Measurements from ENCODE around the gene SLC5A10. TPM values are rescaled to one million over a fixed set of nuclear protein-coding genes. Genes with fewer than 3 reads are reported as not detected.

Gene SLC5A10
- total RNA-seq, 2 experiments from 2014 or later = not detected

DNA sequence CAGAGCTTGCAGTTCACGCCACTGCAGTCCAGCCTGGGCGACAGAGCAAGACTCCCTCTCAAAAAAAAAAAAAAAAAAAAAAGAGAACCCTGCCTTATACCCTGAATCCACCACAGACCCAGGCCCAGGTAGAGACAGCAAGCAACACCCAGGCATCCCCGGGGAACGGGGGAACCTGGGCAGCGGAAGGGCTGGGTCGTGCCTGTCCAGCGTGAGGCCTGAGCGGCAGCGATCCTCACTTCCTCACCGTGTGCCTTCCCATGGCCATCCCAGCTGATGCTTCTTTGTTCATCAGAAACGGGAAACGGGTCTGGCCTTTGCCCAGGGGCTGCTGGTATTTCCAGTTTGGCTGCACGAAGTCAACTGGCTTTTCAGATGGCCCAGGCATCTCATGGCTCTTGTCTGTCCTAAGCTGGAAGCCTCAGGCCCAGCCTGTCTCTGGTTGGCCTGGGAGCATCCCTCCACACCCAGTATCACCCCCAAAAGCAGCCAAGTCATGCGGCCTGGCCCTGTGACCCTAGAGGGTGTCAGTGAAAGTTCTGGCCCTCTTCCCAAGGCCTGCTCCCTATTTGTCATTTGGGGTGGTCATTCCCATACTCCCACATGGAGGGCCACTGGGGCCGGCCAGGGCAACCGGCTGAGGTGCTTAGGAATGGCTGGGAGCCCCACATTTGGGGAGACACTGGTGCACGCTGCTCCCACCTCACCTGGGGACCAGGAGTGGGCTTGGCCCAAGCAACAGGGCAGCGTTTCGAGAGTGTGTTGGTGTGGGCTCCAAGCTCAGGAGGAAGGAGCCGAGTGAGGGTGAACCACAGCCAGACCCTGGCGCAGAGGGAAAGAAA is 32.5 kb downstream of the SLC5A10 start:
- ChIA-PET CTCF (interaction anchor here (1.2 to 1.8 kb wide), 2 partner anchors 24 to 30 kb away, joined by 3 to 9 read pairs; no protein-coding TSS in a partner anchor), POLR2A (no interaction called here)
- H3K36me3 Mint-ChIP-seq (ENCODE audit: low read depth) = peaks cover 3% of the 10 kb centered on the region
- no peak overlapping the region for H3K27ac Mint-ChIP-seq
- no peaks in the 10 kb centered on the region for H3K9me3 Mint-ChIP-seq
- no peak overlapping the region for H3K4me3 Mint-ChIP-seq
- no peak for DNase-seq
- no peaks in the 10 kb centered on the region for H3K27me3 Mint-ChIP-seq
- no peaks in the 10 kb centered on the region for H3K4me1 Mint-ChIP-seq

DNA sequence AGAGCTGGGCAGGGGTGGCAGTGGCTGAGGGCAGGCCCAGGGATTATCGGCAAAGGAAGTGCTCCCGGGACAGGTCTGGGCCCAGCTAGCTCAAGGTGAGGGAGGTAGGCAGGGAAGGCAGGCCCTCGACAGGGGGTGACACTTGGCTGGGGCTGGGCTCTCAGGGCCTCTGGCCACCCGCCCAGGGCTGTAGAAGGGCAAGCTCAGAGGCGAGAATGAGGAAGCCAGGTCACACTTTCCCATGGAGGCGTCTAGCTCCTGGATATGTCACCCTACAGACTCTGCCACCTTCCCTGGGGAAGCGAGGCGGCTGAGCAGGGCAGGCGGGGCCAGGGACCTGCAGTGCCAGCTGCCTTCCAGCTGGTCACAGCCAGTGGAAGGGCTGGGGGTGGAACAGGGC is 33.5 kb downstream of the SLC5A10 start:
- ChIA-PET CTCF (interaction anchor here (1.2 to 1.8 kb wide), 2 partner anchors 24 to 31 kb away, joined by 3 to 9 read pairs; no protein-coding TSS in a partner anchor), POLR2A (no interaction called here)
- no peaks in the 10 kb centered on the region for H3K27me3 Mint-ChIP-seq
- no peak overlapping the region for H3K4me3 Mint-ChIP-seq
- no peak overlapping the region for H3K27ac Mint-ChIP-seq
- no peak for DNase-seq
- peaks cover 3% of the 10 kb centered on the region for H3K36me3 Mint-ChIP-seq (ENCODE audit: low read depth)
- no peaks in the 10 kb centered on the region for H3K9me3 Mint-ChIP-seq
- H3K4me1 Mint-ChIP-seq = no peaks in the 10 kb centered on the region

DNA sequence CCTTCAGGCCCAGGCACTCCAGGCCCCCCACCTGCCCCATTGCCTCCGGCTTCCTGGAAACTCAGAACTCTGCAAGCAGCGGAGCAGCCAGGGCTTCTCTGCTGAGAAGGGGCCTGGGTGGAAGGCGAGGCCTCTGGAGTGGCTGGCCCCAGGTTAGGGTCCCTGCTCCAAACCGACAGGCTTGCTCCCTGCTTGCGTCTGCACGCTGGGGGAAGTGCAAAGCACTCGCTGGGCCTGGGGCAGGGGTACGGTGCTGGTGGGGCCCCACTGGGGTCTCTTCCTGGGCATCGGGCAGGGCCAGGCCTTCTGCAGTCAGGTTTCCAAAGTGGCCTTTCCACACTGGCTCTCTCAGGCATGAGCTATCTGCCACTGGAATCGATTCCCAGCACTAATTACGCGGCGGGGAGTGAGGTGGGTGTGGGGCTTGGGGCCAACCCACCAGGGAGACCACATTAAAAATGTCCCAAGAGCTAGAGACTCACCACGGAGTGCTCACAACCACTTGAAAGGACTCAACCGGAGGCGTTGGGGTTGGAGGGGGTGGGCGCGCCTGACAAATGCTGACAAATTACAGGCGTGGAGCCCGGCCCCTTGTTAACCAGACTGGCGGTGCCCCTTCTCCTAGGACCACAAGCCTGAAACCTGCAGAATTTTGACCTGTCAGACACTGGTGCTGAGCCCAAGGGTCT is 34.7 kb downstream of the SLC5A10 start:
- H3K36me3 Mint-ChIP-seq (ENCODE audit: low read depth) = peaks cover 3% of the 10 kb centered on the region
- CTCF ChIA-PET = no interaction called here
- no peaks in the 10 kb centered on the region for H3K4me1 Mint-ChIP-seq
- no peaks in the 10 kb centered on the region for H3K9me3 Mint-ChIP-seq
- H3K27ac Mint-ChIP-seq = no peak overlapping the region
- DNase-seq = no peak
- POLR2A ChIA-PET = interaction anchor here (1.0 kb wide), 1 partner anchor 11 kb away, joined by 3 read pairs; no protein-coding TSS in a partner anchor
- no peaks in the 10 kb centered on the region for H3K27me3 Mint-ChIP-seq
- H3K4me3 Mint-ChIP-seq = no peak overlapping the region

DNA sequence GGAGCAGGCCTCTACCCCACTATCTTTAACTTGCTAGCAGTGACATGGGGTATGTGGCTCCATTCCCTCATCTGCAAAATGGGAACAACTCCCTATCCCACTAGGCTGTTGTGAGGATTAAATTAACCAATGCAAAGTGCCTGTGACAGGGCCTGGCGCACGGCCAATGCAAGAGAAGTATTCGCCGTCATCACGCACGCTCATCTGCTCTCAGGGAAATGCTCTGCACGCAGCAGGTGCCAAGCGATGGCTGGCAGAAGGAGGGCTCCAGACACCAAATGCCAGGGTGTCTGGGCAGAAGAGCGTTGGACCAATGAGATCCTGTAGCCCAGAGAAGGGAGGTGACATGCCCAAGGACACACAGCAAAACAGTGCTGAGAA is 35.3 kb downstream of the SLC5A10 start:
- Mint-ChIP-seq H3K27me3 (no peaks in the 10 kb centered on the region), H3K9me3 (no peaks in the 10 kb centered on the region), H3K27ac (no peak overlapping the region), H3K4me3 (no peak overlapping the region), H3K4me1 (no peaks in the 10 kb centered on the region), H3K36me3 (ENCODE audit: low read depth) (peaks cover 3% of the 10 kb centered on the region)
- CTCF ChIA-PET = no interaction called here
- no peak for DNase-seq
- POLR2A ChIA-PET = interaction anchor here (1.0 kb wide), 1 partner anchor 10 kb away, joined by 3 read pairs; no protein-coding TSS in a partner anchor

DNA sequence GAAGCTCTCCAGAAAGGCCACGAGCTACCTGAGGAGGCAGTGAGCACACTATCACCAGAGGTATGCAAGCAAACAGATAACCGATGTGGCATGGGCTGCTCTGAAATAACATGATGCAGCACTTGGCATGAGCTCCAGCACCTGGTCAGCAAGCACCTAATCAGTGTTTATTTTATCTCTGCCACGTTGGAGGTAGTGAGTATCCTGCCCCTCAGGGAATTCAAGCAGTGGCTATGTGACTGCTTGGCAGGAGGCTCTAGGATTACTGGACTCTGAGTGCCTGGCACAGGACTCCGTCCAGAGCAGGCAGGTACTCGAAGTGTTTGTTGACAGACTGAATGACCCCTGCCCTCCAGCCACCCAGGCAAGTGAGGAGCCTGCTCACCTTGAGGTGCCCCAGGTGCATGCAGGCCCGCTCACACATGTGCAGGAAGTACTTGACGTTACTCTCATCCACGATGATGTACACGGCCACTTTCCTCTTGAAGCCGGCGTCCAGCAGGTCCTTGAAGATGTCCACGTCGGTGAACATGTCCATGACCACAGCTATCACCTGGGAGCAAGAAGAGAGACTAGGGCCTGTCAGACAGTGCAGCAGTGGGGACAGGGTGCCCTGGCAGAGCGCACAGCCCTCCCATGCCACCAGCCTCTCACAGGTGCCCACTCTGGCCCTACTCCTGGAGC is 36.0 kb downstream of the SLC5A10 start:
- H3K9me3 Mint-ChIP-seq = no peaks in the 10 kb centered on the region
- H3K4me3 Mint-ChIP-seq = no peak overlapping the region
- H3K4me1 Mint-ChIP-seq = peaks cover 6% of the 10 kb centered on the region
- ChIA-PET CTCF (no interaction called here), POLR2A (interaction anchor here (1.0 kb wide), 1 partner anchor 10 kb away, joined by 3 read pairs; no protein-coding TSS in a partner anchor)
- H3K27ac Mint-ChIP-seq = no peak overlapping the region
- no peak for DNase-seq
- peaks cover 3% of the 10 kb centered on the region for H3K36me3 Mint-ChIP-seq (ENCODE audit: low read depth)
- no peaks in the 10 kb centered on the region for H3K27me3 Mint-ChIP-seq

DNA sequence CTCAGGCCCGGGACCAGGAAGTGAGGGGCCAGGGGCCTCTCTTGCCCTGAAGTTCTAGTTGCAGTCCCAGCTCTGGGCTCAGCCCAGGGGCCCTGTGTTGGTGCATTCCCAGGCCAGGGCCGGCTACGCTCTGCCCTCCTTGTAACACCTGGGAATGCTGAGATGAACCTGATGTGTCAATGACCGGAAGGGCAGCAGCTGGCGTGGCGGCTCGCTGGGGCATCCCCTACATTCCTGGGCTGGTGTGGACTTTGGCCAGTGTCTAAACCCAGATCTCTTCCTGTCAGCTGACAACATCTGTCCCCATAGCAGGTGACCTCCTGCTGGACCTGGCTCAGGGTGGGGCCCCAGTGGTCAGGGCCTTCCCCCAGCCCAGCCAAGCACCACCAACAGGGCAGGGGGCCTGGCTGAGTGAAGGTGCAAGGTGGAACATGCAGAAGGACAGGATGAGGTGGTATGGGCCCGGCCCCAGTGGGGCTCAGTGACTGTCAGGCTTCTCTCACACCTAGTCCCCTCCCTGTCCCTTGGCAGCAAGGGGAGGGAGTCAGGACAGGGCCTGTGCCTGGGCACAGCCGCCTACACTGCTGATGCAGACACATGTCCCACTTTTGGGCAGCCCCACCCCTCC is 36.7 kb downstream of the SLC5A10 start:
- Mint-ChIP-seq H3K36me3 (ENCODE audit: low read depth) (peaks cover 6% of the 10 kb centered on the region), H3K27me3 (no peaks in the 10 kb centered on the region), H3K4me3 (no peak overlapping the region), H3K4me1 (peaks cover 13% of the 10 kb centered on the region), H3K27ac (no peak overlapping the region), H3K9me3 (no peaks in the 10 kb centered on the region)
- ChIA-PET POLR2A (no interaction called here), CTCF (no interaction called here)
- DNase-seq = no peak

DNA sequence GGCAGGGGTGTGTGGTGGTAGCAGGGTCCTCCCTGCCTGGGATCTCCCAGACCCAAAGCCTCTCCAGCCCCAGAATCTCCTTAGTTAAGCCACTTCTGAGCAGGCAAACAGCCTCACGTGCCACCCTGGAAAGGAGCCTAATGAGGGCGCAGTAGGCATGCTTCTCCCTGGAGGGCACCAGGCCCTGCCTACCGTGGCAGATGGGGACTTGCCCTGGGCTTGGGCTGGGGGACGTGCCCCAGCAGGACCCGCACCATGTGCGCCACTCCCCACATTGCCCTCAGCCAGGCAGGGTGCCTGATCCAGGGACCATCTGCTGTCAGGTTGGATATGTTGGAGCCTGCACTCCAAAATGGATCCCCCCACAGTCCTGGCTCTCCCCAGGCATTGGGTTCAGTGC is 38.4 kb downstream of the SLC5A10 start:
- no peak overlapping the region for H3K4me3 Mint-ChIP-seq
- peaks cover 15% of the 10 kb centered on the region for H3K36me3 Mint-ChIP-seq (ENCODE audit: low read depth)
- no peaks in the 10 kb centered on the region for H3K27me3 Mint-ChIP-seq
- CTCF ChIA-PET = interaction anchor here (0.7 kb wide), 1 partner anchor 29 kb away, joined by 3 read pairs; no protein-coding TSS in a partner anchor
- H3K4me1 Mint-ChIP-seq = peaks cover 15% of the 10 kb centered on the region
- POLR2A ChIA-PET = interaction anchor here (0.5 to 3.6 kb wide), 2 partner anchors 13 to 112 kb away, joined by 3 to 19 read pairs; partner anchors contain the start of gene FAM83G
- no peak overlapping the region for H3K27ac Mint-ChIP-seq
- peaks cover 6% of the 10 kb centered on the region for H3K9me3 Mint-ChIP-seq
- DNase-seq = no peak

DNA sequence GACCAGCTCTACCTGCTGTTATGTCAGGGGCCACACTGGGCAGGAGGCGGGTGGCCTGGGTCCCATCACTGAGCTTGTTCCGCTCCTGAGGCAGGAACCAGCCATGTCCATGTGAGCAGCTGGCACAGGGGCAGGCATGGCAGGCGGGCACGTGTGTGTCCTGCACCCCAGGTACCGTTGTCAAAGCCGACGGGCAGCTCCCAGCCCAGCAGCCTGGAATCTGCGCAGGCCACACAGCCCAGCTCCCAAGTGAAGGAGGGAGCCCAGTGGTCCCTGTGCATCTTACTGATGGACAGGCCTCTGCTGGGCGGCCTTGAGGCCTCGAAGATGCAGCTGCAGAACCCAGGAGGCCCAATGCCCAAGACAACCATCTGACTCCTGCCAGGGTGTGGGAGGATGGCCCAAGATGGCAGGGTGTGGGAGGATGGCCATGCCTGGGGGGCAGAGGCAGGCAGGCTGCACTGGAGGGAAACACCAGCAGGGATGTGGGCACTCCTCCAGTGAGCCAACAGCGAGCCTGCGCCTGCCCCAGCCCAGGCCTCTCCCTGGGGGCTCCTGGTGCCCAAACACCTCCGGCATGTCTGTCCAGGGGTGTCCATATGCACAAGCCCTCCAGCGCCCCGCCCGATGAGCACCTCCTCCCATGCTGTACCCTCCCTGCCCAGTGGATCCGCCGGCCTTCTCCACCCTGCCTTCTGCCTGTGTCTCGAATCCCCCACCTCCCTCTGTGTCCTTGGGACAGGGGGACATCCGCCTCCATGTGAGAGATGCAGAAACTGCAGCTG is 39.8 kb downstream of the SLC5A10 start:
- Mint-ChIP-seq H3K27ac (no peak overlapping the region), H3K4me1 (peaks cover 15% of the 10 kb centered on the region), H3K4me3 (no peak overlapping the region), H3K9me3 (peaks cover 13% of the 10 kb centered on the region), H3K36me3 (ENCODE audit: low read depth) (peaks cover 24% of the 10 kb centered on the region), H3K27me3 (no peaks in the 10 kb centered on the region)
- ChIA-PET POLR2A (interaction anchor here (1.1 to 3.6 kb wide), 2 partner anchors 11 to 91 kb away, joined by 3 to 19 read pairs; partner anchors contain the start of gene FAM83G), CTCF (interaction anchor here (1.2 kb wide), 1 partner anchor 31 kb away, joined by 3 read pairs; no protein-coding TSS in a partner anchor)
- DNase-seq = no peak

DNA sequence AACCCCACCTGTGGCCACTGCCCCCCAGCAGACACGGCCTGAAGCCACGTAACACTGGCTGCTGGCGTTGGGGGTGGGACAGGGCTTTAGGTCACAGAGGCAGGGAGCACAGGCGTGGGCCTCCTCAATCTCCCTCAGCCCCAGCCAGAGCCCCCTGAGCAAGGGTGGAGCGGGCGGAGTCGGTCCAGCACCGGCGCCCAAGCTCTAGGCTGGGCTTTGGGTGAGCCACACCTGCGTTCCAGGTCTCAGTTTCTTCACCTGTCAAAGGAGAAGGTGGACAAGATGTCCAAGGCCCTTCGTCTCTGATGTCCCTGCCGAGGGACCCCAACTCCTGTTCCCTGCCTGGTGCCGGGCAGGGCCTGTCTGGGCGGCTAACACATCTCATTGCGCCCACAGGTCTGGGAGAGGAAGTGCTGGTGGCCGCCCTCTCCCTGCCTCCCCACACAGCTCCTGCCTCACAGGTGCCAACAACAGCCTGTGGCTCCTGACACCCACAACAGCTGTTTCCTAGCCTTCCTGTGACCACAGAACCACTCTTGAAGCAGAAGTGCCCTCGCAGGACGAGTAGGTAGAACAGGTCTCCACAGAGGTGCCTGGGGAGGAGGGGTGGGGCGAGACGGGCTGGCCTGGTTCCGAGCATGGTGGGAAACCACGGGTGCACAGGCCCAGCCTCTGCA is 40.6 kb downstream of the SLC5A10 start:
- Mint-ChIP-seq H3K9me3 (peaks cover 15% of the 10 kb centered on the region), H3K4me1 (peaks cover 15% of the 10 kb centered on the region), H3K27ac (no peak overlapping the region), H3K27me3 (no peaks in the 10 kb centered on the region), H3K4me3 (no peak overlapping the region), H3K36me3 (ENCODE audit: low read depth) (peaks cover 29% of the 10 kb centered on the region)
- CTCF ChIA-PET = interaction anchor here (1.2 kb wide), 1 partner anchor 31 kb away, joined by 3 read pairs; no protein-coding TSS in a partner anchor
- DNase-seq = peak; percentile 50
- POLR2A ChIA-PET = interaction anchor here (1.1 to 3.6 kb wide), 2 partner anchors 10 to 92 kb away, joined by 3 to 19 read pairs; partner anchors contain the start of gene FAM83G

DNA sequence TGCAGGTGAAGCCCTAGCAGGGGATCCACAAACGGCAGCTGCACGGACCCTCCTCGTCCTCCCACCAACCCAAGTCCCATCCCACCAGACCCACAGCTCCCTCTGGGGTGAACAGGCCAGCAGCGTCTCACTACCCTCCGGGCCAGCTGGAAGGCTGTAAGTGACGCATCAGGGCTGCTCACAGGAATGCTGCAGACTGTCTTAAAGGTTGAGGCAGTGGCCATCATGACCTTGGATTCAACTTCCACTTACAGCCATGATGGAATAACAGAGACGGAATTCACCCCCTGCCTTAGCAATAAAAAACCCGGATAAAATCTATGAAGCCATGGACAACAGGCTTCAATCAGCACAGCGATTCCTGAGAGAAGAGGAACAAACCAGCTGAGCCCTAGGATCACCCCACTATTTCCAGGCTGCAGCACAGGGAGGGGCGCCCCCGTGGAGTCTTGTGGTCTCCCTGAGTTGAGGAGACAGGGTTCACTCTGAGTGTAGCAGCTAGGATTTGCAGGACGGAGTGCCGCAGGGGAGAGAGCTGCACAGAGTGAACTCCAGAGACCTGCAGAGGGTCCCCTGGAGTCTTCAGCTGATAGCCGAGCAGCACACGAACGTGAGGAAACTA is 42.1 kb downstream of the SLC5A10 start:
- Mint-ChIP-seq H3K4me3 (no peak overlapping the region), H3K27me3 (no peaks in the 10 kb centered on the region), H3K36me3 (ENCODE audit: low read depth) (peaks cover 28% of the 10 kb centered on the region), H3K27ac (no peak overlapping the region), H3K9me3 (peaks cover 15% of the 10 kb centered on the region), H3K4me1 (peaks cover 15% of the 10 kb centered on the region)
- no peak for DNase-seq
- ChIA-PET POLR2A (interaction anchor here (3.6 kb wide), 1 partner anchor 9 kb away, joined by 19 read pairs; the partner anchor contains the start of gene FAM83G), CTCF (no interaction called here)

DNA sequence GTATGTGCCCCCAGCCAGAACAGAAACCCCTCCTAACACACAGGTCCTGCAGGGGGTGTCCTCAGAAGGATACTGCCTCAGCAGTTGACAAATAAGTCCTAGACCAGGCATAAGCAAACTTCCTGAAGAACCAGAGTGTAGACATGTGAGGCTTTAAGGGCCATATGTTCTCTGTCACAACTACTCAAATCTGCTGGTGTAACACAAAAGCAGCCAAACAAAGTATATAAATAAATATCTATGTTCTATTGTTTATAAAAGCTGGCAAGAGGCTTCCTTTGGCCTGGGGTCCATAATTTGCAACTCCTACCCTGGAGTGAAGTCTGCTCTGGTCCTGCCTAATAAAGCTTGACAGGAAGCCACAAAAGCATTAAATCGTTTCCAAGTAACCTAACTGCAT is 42.7 kb downstream of the SLC5A10 start:
- peaks cover 28% of the 10 kb centered on the region for H3K36me3 Mint-ChIP-seq (ENCODE audit: low read depth)
- CTCF ChIA-PET = no interaction called here
- H3K27ac Mint-ChIP-seq = no peak overlapping the region
- no peaks in the 10 kb centered on the region for H3K27me3 Mint-ChIP-seq
- DNase-seq = no peak
- H3K4me1 Mint-ChIP-seq = peaks cover 15% of the 10 kb centered on the region
- no peak overlapping the region for H3K4me3 Mint-ChIP-seq
- POLR2A ChIA-PET = interaction anchor here (0.9 kb wide), 1 partner anchor 21 kb away, joined by 3 read pairs; no protein-coding TSS in a partner anchor
- H3K9me3 Mint-ChIP-seq = peaks cover 15% of the 10 kb centered on the region

Measured in activated CD4-positive, alpha-beta memory T cell treated with anti-CD3 and anti-CD28 coated beads, Interleukin-2, amount 10 ng/mL, durations not matched to agents 7 days and 5 days (primary cell).